ENCODE measurements around the gene ZNF607. TPM values are rescaled to one million over a fixed set of nuclear protein-coding genes. Genes with fewer than 3 reads are reported as not detected.

ZNF607 gene
- total RNA-seq, 2 experiments from 2014 or later = 6.3 to 13.8 TPM

Small RNA genes lying within 50 kb of the gene (small RNA-seq; reads per million reads assigned to genes)
- gene SELENOKP1 = not detected

Other genes starting within 250 kb of the ZNF607 start
- gene ZNF793, start 212.8 kb downstream of the ZNF607 start, total RNA-seq (2014; rRNA removed; shearing (Covaris generic)) = 0.25 and 0.44 TPM in 2 replicates
- 0.53 and 0.77 TPM in 2 replicates for gene ZNF793, start 212.8 kb downstream of the ZNF607 start, total RNA-seq (2022)
- gene ZNF571, start 125.0 kb downstream of the ZNF607 start, total RNA-seq (2014; rRNA removed; shearing (Covaris generic)) = 1.3 and 8.0 TPM in 2 replicates
- 2.6 and 4.2 TPM in 2 replicates for gene ZNF571, start 125.0 kb downstream of the ZNF607 start, total RNA-seq (2022)
- gene ZNF540, start 124.9 kb downstream of the ZNF607 start, total RNA-seq (2014; rRNA removed; shearing (Covaris generic)) = 0.44 and 0.59 TPM in 2 replicates
- 0.39 and 0.46 TPM in 2 replicates for gene ZNF540, start 124.9 kb downstream of the ZNF607 start, total RNA-seq (2022)
- gene ZFP30, start 64.3 kb downstream of the ZNF607 start, total RNA-seq (2014; rRNA removed; shearing (Covaris generic)) = 4.5 and 6.2 TPM in 2 replicates
- gene ZFP30, start 64.3 kb downstream of the ZNF607 start, total RNA-seq (2022) = 12.8 and 13.5 TPM in 2 replicates
- gene ZNF573, start 59.8 kb upstream of the ZNF607 start, total RNA-seq (2014; rRNA removed; shearing (Covaris generic)) = 7.6 and 10.6 TPM in 2 replicates
- 11.2 and 12.2 TPM in 2 replicates for gene ZNF573, start 59.8 kb upstream of the ZNF607 start, total RNA-seq (2022)
- gene WDR87, start 186.8 kb upstream of the ZNF607 start, total RNA-seq (2014; rRNA removed; shearing (Covaris generic)) = 0.08 TPM in 1 of 2 replicates, not detected in the other
- 0.08 and 0.09 TPM in 2 replicates for gene WDR87, start 186.8 kb upstream of the ZNF607 start, total RNA-seq (2022)
- 21.2 and 36.3 TPM in 2 replicates for gene SIPA1L3, start 187.4 kb upstream of the ZNF607 start, total RNA-seq (2014; rRNA removed; shearing (Covaris generic))
- 70.7 and 84.4 TPM in 2 replicates for gene SIPA1L3, start 187.4 kb upstream of the ZNF607 start, total RNA-seq (2022)

All from OCI-LY7 (cell line).